GM23338 (cell line): ENCODE results near the gene TBX10.

Source experiments
- CREB1 ChIP-seq: fragments of 250-450 bp; sonication (Bioruptor Pico); IDR thresholded peaks from 2 replicates; pipeline ENCODE4 v1.5.0; 2020; ENCODE audit warnings: low read depth, mild to moderate bottlenecking, moderate library complexity
- EZH2 ChIP-seq: fragments of 200-600 bp; sonication (generic); IDR thresholded peaks from one replicate; pipeline ENCODE4 v1.8.0; 2017; ENCODE audit warnings: antibody characterized with exemption, mild to moderate bottlenecking, low read depth; ENCODE audit not compliant: unreplicated experiment
- EZH2phosphoT487 ChIP-seq: fragments of 200-600 bp; sonication (generic); IDR thresholded peaks from one replicate; pipeline ENCODE4 v1.8.1; 2018; ENCODE audit warnings: antibody characterized with exemption; ENCODE audit not compliant: unreplicated experiment
- POLR2AphosphoS5 ChIP-seq: IDR thresholded peaks from 2 replicates; pipeline ENCODE4 v1.6.1; 2016; ENCODE audit warnings: antibody characterized with exemption, low read depth
- STAT1 ChIP-seq: IDR thresholded peaks from one replicate; pipeline ENCODE4 v1.6.1; 2016; ENCODE audit warnings: antibody characterized with exemption; ENCODE audit not compliant: unreplicated experiment
- ZNF114 ChIP-seq: fragments of 250-450 bp; sonication (Bioruptor Pico); IDR thresholded peaks from 2 replicates; pipeline ENCODE4 v1.5.0; 2020; ENCODE audit warnings: mild to moderate bottlenecking, moderate library complexity
- ZNF331 ChIP-seq: fragments of 250-450 bp; sonication (Bioruptor Pico); IDR thresholded peaks from 2 replicates; pipeline ENCODE4 v1.5.0; 2020; ENCODE audit warnings: low read depth, mild to moderate bottlenecking, moderate library complexity
- TF ChIP-seq, protein P1 (sequence below), 2 experiments: fragments of 200-600 bp in 1 of 2; sonication (generic) in 1 of 2; conservative IDR thresholded peaks; 2 replicates each; pipeline versions ENCODE4 v1.5.1 to v1.6.1; 2016 to 2017; ENCODE audit warnings: antibody characterized with exemption in 2 of 2, low read depth in 2 of 2, mild to moderate bottlenecking in 2 of 2, moderate library complexity in 1 of 2
- TF ChIP-seq, protein P2 (sequence below): IDR thresholded peaks from one replicate; pipeline ENCODE4 v1.6.1; 2018; ENCODE audit warnings: antibody characterized with exemption; ENCODE audit not compliant: unreplicated experiment
- TF ChIP-seq, protein P3 (sequence below): IDR thresholded peaks from 2 replicates; pipeline ENCODE4 v1.6.1; 2016; ENCODE audit warnings: antibody characterized with exemption
- TF ChIP-seq, protein P4 (sequence below): fragments of 250-450 bp; sonication (Bioruptor Pico); IDR thresholded peaks from 2 replicates; pipeline ENCODE4 v1.5.0; 2020; ENCODE audit warnings: mild to moderate bottlenecking, moderate library complexity

DNA sequence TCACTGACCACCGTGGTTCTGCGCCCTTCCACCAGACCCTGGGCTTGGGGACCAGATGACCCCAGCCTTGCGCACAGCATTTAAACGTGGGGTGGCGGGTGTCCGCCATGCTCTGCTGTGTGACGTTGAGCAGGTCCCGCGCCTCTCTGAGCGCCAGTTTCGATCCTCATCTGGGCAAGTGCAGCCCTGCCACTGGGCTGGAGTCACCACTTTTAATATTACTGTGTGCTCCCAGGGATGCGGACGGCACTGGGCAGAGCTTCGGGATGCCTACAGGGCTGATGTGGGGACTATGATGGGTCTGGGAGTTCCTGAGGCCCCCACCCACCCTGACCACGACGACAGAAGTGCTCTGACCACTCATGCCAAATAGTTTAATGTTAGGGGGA, 8.6 kb downstream of the TBX10 start:
- TF ChIP-seq, protein P1, sequence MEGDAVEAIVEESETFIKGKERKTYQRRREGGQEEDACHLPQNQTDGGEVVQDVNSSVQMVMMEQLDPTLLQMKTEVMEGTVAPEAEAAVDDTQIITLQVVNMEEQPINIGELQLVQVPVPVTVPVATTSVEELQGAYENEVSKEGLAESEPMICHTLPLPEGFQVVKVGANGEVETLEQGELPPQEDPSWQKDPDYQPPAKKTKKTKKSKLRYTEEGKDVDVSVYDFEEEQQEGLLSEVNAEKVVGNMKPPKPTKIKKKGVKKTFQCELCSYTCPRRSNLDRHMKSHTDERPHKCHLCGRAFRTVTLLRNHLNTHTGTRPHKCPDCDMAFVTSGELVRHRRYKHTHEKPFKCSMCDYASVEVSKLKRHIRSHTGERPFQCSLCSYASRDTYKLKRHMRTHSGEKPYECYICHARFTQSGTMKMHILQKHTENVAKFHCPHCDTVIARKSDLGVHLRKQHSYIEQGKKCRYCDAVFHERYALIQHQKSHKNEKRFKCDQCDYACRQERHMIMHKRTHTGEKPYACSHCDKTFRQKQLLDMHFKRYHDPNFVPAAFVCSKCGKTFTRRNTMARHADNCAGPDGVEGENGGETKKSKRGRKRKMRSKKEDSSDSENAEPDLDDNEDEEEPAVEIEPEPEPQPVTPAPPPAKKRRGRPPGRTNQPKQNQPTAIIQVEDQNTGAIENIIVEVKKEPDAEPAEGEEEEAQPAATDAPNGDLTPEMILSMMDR (conservative IDR thresholded peaks at IDR 0.05; ENCODE audit: low read depth in 2 of 2), result no peak
- TF ChIP-seq EZH2 (no peak), POLR2AphosphoS5 (no peak), ZNF114 (CRISPR knock-in tag) (no peak), CREB1 (no peak), EZH2phosphoT487 (no peak), ZNF331 (no peak), STAT1 (no peak)
- TF ChIP-seq, protein P2, sequence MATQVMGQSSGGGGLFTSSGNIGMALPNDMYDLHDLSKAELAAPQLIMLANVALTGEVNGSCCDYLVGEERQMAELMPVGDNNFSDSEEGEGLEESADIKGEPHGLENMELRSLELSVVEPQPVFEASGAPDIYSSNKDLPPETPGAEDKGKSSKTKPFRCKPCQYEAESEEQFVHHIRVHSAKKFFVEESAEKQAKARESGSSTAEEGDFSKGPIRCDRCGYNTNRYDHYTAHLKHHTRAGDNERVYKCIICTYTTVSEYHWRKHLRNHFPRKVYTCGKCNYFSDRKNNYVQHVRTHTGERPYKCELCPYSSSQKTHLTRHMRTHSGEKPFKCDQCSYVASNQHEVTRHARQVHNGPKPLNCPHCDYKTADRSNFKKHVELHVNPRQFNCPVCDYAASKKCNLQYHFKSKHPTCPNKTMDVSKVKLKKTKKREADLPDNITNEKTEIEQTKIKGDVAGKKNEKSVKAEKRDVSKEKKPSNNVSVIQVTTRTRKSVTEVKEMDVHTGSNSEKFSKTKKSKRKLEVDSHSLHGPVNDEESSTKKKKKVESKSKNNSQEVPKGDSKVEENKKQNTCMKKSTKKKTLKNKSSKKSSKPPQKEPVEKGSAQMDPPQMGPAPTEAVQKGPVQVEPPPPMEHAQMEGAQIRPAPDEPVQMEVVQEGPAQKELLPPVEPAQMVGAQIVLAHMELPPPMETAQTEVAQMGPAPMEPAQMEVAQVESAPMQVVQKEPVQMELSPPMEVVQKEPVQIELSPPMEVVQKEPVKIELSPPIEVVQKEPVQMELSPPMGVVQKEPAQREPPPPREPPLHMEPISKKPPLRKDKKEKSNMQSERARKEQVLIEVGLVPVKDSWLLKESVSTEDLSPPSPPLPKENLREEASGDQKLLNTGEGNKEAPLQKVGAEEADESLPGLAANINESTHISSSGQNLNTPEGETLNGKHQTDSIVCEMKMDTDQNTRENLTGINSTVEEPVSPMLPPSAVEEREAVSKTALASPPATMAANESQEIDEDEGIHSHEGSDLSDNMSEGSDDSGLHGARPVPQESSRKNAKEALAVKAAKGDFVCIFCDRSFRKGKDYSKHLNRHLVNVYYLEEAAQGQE, result no peak
- TF ChIP-seq, protein P3, sequence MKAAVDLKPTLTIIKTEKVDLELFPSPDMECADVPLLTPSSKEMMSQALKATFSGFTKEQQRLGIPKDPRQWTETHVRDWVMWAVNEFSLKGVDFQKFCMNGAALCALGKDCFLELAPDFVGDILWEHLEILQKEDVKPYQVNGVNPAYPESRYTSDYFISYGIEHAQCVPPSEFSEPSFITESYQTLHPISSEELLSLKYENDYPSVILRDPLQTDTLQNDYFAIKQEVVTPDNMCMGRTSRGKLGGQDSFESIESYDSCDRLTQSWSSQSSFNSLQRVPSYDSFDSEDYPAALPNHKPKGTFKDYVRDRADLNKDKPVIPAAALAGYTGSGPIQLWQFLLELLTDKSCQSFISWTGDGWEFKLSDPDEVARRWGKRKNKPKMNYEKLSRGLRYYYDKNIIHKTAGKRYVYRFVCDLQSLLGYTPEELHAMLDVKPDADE, result no peak
- TF ChIP-seq, protein P4, sequence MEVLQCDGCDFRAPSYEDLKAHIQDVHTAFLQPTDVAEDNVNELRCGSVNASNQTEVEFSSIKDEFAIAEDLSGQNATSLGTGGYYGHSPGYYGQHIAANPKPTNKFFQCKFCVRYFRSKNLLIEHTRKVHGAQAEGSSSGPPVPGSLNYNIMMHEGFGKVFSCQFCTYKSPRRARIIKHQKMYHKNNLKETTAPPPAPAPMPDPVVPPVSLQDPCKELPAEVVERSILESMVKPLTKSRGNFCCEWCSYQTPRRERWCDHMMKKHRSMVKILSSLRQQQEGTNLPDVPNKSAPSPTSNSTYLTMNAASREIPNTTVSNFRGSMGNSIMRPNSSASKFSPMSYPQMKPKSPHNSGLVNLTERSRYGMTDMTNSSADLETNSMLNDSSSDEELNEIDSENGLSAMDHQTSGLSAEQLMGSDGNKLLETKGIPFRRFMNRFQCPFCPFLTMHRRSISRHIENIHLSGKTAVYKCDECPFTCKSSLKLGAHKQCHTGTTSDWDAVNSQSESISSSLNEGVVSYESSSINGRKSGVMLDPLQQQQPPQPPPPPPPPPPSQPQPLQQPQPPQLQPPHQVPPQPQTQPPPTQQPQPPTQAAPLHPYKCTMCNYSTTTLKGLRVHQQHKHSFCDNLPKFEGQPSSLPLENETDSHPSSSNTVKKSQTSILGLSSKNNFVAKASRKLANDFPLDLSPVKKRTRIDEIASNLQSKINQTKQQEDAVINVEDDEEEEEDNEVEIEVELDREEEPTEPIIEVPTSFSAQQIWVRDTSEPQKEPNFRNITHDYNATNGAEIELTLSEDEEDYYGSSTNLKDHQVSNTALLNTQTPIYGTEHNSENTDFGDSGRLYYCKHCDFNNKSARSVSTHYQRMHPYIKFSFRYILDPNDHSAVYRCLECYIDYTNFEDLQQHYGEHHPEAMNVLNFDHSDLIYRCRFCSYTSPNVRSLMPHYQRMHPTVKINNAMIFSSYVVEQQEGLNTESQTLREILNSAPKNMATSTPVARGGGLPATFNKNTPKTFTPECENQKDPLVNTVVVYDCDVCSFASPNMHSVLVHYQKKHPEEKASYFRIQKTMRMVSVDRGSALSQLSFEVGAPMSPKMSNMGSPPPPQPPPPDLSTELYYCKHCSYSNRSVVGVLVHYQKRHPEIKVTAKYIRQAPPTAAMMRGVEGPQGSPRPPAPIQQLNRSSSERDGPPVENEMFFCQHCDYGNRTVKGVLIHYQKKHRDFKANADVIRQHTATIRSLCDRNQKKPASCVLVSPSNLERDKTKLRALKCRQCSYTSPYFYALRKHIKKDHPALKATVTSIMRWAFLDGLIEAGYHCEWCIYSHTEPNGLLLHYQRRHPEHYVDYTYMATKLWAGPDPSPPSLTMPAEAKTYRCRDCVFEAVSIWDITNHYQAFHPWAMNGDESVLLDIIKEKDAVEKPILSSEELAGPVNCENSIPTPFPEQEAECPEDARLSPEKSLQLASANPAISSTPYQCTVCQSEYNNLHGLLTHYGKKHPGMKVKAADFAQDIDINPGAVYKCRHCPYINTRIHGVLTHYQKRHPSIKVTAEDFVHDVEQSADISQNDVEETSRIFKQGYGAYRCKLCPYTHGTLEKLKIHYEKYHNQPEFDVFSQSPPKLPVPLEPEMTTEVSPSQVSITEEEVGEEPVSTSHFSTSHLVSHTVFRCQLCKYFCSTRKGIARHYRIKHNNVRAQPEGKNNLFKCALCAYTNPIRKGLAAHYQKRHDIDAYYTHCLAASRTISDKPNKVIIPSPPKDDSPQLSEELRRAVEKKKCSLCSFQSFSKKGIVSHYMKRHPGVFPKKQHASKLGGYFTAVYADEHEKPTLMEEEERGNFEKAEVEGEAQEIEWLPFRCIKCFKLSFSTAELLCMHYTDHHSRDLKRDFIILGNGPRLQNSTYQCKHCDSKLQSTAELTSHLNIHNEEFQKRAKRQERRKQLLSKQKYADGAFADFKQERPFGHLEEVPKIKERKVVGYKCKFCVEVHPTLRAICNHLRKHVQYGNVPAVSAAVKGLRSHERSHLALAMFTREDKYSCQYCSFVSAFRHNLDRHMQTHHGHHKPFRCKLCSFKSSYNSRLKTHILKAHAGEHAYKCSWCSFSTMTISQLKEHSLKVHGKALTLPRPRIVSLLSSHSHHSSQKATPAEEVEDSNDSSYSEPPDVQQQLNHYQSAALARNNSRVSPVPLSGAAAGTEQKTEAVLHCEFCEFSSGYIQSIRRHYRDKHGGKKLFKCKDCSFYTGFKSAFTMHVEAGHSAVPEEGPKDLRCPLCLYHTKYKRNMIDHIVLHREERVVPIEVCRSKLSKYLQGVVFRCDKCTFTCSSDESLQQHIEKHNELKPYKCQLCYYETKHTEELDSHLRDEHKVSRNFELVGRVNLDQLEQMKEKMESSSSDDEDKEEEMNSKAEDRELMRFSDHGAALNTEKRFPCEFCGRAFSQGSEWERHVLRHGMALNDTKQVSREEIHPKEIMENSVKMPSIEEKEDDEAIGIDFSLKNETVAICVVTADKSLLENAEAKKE, result no peak
